ENCODE results near the gene C1QTNF7. TPM values are rescaled to one million over a fixed set of nuclear protein-coding genes. Genes with fewer than 3 reads are reported as not detected.

Gene C1QTNF7, protein sequence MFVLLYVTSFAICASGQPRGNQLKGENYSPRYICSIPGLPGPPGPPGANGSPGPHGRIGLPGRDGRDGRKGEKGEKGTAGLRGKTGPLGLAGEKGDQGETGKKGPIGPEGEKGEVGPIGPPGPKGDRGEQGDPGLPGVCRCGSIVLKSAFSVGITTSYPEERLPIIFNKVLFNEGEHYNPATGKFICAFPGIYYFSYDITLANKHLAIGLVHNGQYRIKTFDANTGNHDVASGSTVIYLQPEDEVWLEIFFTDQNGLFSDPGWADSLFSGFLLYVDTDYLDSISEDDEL
- 1 to 10 TPM; 6.8 to 9.4 TPM for total RNA-seq
- long read RNA-seq, donor 1, partial matches to known transcripts: 0 of 8 reads
- long read RNA-seq, donor 1, other reads (novel, unspliced or antisense): 6 of 8 reads
- long read RNA-seq, donor 2, partial matches to known transcripts: 0 of 8 reads
- long read RNA-seq, donor 2, other reads (novel, unspliced or antisense): 1 of 8 reads

- intact Hi-C loops (cut with DNase I): no loop called here
- no peak for DNase-seq (ENCODE audit: low spot score)
Measured at GRCh38 chr4:15427701-15428100, at the start of gene C1QTNF7. TSS of gene C1QTNF7 (plus strand) at chr4:15428033. CDS start at chr4:15435744, 7,711 bp downstream.

DNA sequence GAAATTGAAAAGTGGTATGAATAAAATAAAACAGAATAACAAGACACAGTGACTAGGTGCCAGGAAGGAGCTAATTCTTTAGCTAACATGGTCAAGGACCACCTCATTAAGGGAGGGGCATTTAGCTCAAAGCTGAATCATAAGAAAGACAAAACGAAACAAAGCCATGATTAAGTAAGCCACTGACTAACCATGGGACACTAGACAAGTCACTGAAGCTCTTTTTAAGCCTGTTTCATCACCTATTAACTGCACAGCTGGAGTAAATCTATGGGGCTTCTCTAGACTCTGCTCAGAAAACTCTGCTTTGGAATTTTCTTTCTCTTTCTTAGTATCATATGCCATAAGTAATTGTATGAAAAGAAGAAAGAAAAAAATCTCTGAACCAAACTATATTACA is 49.8 kb upstream of the C1QTNF7 start:
- intact Hi-C loops (cut with DNase I): no loop called here
- no peak for DNase-seq (ENCODE audit: low spot score)

- intact Hi-C loops (cut with DNase I): no loop called here
- DNase-seq (ENCODE audit: low spot score): no peak
Measured at GRCh38 chr4:15378493-15378892, 49.3 kb upstream of the C1QTNF7 start.

DNA sequence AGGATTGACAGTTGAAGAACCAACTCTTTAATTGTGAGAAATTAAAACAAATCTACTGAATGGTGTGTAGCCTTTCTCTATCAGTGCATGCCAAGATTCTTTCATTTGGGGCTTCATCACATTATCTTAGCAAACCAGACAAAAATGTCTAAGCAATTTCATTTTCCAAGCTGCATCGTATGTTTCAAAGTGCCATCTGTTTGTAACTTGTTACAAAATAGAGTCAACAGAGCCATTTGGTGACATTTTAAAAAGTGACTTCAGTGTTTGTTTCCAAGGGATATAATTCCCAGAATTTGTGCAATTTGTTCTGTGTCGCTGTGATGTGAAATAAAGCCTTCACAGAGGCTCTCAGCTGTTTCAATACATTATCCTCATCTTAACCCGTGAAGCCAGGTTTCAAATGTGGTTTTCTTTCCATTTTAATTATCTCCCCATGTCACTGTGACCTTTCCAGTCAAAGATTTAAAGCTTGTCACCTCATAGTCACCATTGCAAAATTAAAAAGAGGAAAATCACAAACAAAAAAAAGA is 46.0 kb upstream of the C1QTNF7 start:
- no peak for DNase-seq (ENCODE audit: low spot score)
- intact Hi-C loops (cut with DNase I): no loop called here

- DNase-seq (ENCODE audit: low spot score): no peak
- intact Hi-C loops (cut with DNase I): no loop called here
Measured at GRCh38 chr4:15382669-15383273, 45.1 kb upstream of the C1QTNF7 start.

DNA sequence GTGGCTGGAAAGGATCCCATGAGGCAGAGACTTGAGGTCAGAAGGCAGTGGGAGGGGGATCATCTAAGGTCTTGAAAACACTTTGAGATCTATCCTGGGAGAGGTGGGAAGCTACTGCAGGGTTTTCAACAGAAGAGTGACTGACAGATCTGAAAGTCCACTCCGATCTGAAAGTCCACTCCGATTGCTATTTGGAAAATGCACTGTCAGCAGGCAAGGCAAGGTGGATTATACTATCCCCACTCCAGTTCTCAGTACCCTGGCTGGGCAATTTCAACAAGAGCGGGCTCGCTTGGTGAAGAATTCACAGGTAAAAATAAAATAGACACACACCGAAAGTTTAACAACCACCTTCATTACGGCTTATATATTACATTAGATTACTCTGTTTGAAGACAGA is 42.3 kb upstream of the C1QTNF7 start:
- intact Hi-C loops (cut with DNase I): no loop called here
- DNase-seq (ENCODE audit: low spot score): no peak

GRCh38 chr4:15385928-15386327 is 41.9 kb upstream of the C1QTNF7 start:
- intact Hi-C loops (cut with DNase I): no loop called here
- DNase-seq (ENCODE audit: low spot score): peak; percentile 87

DNA sequence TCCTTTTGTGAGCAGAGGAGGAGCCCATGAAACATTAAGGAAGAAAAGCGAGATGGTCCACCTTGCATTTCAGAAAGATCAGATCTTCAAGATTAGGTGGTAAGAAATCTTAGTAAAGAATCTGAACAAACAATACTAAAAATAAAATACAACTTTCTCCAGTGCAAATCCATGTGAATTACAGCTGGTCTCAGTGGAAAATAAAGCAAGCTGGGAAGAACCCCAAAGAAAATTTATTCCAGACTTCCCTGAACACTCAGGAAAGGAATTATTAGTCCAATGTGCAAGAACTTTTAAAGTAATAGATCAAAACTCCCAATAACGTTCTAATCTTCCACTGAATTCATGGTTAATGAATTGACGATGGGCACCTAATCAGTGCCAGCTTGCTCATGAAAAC is 37.3 kb upstream of the C1QTNF7 start:
- DNase-seq (ENCODE audit: low spot score): no peak
- intact Hi-C loops (cut with DNase I): loop anchor here in 1 of 2 donors (10.0 kb wide), 1 partner anchor 156 kb away; no protein-coding TSS in a partner anchor

DNA sequence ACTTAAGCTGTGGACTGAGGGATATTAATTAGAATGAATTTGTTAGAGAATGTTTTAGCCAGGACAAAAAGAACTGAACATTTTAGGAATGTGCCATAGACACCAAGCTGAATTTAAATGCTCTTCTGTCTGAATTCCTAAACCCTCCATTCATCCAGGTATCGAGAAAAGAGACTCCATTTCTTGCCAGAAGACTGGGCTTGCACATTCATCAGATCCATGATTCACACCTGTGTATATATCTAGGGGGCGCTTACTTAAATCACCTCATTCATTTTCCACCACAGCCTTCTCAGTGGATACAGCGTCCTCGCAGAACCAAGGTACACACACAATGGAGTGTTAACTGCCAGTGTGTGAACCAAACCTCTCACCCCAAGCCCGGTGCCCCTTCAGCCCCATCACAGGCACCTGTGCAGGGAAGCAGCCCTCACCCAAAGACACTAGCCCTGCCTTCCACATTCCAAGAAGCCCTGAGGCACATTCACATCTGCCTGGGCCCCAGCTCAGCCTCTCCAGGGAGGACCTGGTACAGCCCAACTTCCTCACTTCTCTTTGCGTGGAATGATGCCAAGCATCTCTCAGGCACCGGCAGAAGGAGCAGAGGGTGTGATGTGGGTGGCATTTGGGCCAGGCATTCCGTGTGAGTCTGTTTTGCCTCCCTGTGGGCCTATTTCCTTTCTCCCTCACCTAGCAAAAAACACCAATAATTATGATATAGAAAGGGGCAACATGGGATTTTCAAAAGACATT is 35.6 kb upstream of the C1QTNF7 start:
- intact Hi-C loops (cut with DNase I): loop anchor here in 1 of 2 donors (10.0 kb wide), 1 partner anchor 157 kb away; no protein-coding TSS in a partner anchor
- no peak for DNase-seq (ENCODE audit: low spot score)

- intact Hi-C loops (cut with DNase I): loop anchor here (5.0 to 10.0 kb wide), 2 partner anchors 158 to 161 kb away; no protein-coding TSS in a partner anchor
- no peak for DNase-seq (ENCODE audit: low spot score)
Measured at GRCh38 chr4:15395311-15395710, 32.5 kb upstream of the C1QTNF7 start.

- intact Hi-C loops (cut with DNase I): loop anchor here (5.0 to 10.0 kb wide), 2 partner anchors 159 to 161 kb away; no protein-coding TSS in a partner anchor
- no peak for DNase-seq (ENCODE audit: low spot score)
Measured at GRCh38 chr4:15396157-15396800, 31.6 kb upstream of the C1QTNF7 start.

DNA sequence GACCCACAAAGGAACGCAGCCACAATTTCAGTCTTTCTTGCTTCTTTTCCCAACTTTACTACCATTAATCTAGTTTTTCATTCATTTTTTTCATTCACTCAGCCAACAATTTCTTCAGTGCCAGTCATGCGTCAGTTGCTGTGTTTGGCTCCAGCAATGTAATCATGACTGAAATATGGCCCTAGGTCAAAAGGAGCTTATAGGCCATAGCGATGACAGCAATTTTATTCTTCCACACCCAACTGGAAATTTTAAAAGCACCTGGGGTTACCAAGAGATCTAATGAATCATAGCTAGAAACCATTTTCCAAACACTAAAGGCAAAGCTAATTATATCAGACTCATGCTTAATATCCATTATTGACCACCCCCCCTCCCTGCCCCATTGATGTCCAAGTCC is 29.8 kb upstream of the C1QTNF7 start:
- DNase-seq (ENCODE audit: low spot score): no peak
- intact Hi-C loops (cut with DNase I): loop anchor here (5.0 to 10.0 kb wide), 2 partner anchors 161 to 163 kb away; no protein-coding TSS in a partner anchor

DNA sequence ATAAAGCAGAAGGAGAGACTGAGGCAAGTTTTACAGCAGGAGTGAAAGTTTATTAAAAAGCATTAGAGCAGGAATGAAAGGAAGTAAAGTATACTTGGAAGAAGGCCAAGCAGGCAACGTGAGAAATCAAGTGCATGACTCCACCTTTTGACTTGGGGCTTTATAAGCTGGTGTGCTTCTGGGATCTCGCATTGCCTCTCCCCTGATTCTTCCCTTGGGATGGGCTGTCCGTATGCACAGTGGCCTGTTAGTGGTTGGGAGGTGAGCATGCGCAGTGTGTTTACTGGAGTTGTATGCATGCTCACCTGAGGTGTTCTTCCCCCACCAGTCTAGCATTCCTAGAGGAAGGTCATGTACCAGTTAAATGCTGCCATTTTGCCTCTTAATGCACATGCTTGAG is 29.1 kb upstream of the C1QTNF7 start:
- no peak for DNase-seq (ENCODE audit: low spot score)
- intact Hi-C loops (cut with DNase I): loop anchor here (5.0 to 10.0 kb wide), 2 partner anchors 161 to 164 kb away; no protein-coding TSS in a partner anchor

GRCh38 chr4:15400226-15400625 is 27.6 kb upstream of the C1QTNF7 start:
- intact Hi-C loops (cut with DNase I): no loop called here
- no peak for DNase-seq (ENCODE audit: low spot score)

GRCh38 chr4:15400981-15401671 is 26.7 kb upstream of the C1QTNF7 start:
- peak; percentile 88 for DNase-seq (ENCODE audit: low spot score)
- intact Hi-C loops (cut with DNase I): no loop called here

DNA sequence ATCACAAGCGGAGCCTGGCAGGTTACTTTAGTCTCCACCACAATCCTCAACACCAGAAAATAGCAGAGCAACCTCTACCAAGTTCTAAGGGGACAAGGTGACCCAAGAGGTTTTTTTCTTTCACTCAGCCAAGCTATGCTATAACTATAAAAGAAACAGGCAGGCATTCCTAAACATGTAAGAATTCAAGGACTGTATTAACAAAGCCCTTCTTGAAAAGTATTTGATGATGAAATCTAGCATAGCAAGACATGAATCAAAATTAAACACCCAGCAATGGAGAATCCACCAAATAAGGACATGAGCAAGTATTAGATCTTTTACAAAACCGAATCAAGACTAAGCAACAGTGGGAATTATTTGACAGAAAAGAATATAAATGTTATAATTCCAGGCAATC is 25.7 kb upstream of the C1QTNF7 start:
- intact Hi-C loops (cut with DNase I): no loop called here
- no peak for DNase-seq (ENCODE audit: low spot score)

DNA sequence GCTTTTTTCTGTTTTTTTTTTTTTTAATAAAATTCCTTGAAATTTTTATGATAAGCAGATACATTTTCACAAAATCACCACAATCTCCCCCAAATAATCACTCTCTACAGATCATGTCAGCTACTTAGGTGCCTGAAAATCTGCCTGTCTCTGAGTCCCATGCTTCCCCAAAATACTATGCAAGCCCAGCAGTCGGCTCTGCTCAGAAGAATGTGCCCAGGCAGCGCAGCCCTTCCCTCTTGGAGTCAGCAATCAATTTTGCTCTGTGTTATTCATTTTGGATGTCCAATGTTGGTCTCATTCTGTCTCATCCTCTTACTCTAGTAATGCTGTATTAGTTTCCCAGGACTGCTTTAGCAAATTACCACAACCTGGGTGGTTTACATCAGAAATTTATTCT is 24.9 kb upstream of the C1QTNF7 start:
- intact Hi-C loops (cut with DNase I): no loop called here
- no peak for DNase-seq (ENCODE audit: low spot score)

GRCh38 chr4:15405018-15405417 is 22.8 kb upstream of the C1QTNF7 start:
- intact Hi-C loops (cut with DNase I): no loop called here

More at GRCh38 chr4:15405018-15405417, 22.8 kb upstream of the C1QTNF7 start:
- DNase-seq (ENCODE audit: low spot score): no peak
